ENCODE results near the gene THTPA. TPM values are rescaled to one million over a fixed set of nuclear protein-coding genes. Genes with fewer than 3 reads are reported as not detected.
"Not testable (repeated sequence)": the region's sequence is repeated elsewhere in the genome, so short reads cannot be mapped to it uniquely, and the experiment has no call there.

THTPA gene
- total RNA-seq, 1 experiment from 2014 or later, result 3.3 TPM

- Histone ChIP-seq H3K9me3 (no peaks in the 10 kb centered on the region), H3K4me3 (no peak overlapping the region), H3K36me3 (no peaks in the 10 kb centered on the region), H3K27me3 (no peaks in the 10 kb centered on the region)
- DNase-seq, result no peak
These were observed 27.1 kb downstream of the THTPA start for GRCh38 chr14:23582906-23583760.

GRCh38 chr14:23583761-23584526 lies 27.9 kb downstream of the THTPA start:
- H3K27me3 ChIP-seq, H3K4me3 ChIP-seq, H3K9me3 ChIP-seq, DNase-seq, H3K36me3 ChIP-seq: not testable (repeated sequence)

GRCh38 chr14:23584527-23585203 lies 28.6 kb downstream of the THTPA start:
- H3K36me3 ChIP-seq, H3K4me3 ChIP-seq, H3K27me3 ChIP-seq, H3K9me3 ChIP-seq, DNase-seq: not testable (repeated sequence)

DNA sequence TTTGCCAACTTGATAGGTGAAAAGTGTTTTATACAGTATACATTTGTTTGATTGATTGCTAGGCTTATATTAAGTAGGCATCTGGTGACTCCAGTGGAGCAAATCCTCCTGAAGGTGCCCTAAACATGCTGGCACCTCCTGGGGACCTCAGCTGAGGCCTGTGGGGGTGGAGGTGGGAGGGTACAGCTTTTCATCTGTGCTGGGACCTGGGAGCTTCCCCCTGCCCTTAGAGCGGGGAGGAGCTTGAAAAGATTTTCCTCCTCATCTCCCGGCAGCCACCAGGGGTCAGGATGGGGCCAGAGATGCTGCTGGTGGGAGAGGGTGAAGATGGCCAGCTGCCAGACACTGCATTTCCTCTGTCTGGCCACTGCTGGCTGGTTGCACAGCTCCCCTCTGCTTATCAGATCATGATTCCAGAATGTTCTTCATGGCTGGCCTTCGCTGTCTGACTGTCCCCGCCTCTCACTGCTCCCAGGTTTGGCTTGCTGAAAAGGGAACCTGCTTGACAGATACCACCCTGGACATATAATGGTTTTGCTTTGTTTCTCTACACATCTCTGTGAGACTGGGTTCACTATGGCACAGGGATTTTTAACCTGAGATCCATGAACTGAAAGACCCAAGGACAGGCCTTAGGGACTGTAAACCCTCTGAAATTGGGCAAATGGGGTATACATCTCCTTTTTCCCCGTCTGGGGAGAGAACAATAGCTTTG lies 33.0 kb downstream of the THTPA start:
- DNase-seq, result peak; percentile 76
- no peaks in the 10 kb centered on the region for H3K9me3 ChIP-seq
- H3K36me3 ChIP-seq, result no peaks in the 10 kb centered on the region
- no peaks in the 10 kb centered on the region for H3K27me3 ChIP-seq
- no peak overlapping the region for H3K4me3 ChIP-seq

DNA sequence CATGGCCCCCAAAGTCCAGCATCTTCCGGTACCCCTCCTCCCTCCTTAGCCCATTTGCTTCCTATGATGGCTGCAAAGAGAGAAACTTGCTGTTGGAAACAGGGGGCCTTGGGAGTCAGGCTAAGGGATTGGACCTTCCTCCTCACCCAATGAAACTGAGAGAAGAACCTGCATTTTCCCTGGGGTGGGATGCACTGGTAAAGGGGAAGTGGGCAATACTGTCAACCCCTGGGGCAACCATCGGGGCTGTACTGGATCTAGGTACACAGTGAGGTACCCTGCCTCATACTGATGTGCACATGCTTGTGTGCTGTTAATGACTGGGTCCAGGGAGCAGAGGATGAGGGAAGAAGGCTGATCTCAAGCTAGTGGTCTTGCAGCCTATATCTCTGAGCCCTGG lies 33.5 kb downstream of the THTPA start:
- no peaks in the 10 kb centered on the region for H3K27me3 ChIP-seq
- no peaks in the 10 kb centered on the region for H3K9me3 ChIP-seq
- no peak for DNase-seq
- H3K4me3 ChIP-seq, result no peak overlapping the region
- no peaks in the 10 kb centered on the region for H3K36me3 ChIP-seq

- Histone ChIP-seq H3K9me3 (no peaks in the 10 kb centered on the region), H3K36me3 (no peaks in the 10 kb centered on the region), H3K27me3 (no peaks in the 10 kb centered on the region), H3K4me3 (no peak overlapping the region)
- DNase-seq, result no peak
These were observed 34.1 kb downstream of the THTPA start for GRCh38 chr14:23590198-23590597.

GRCh38 chr14:23594191-23594590 lies 38.1 kb downstream of the THTPA start:
- H3K36me3 ChIP-seq, H3K4me3 ChIP-seq, H3K27me3 ChIP-seq, H3K9me3 ChIP-seq, DNase-seq: not testable (repeated sequence)

GRCh38 chr14:23600322-23600707 lies 44.2 kb downstream of the THTPA start:
- Histone ChIP-seq H3K27me3 (no peaks in the 10 kb centered on the region), H3K4me3 (no peak overlapping the region), H3K9me3 (no peaks in the 10 kb centered on the region), H3K36me3 (no peaks in the 10 kb centered on the region)
- DNase-seq, result no peak

GRCh38 chr14:23600806-23601205 lies 44.7 kb downstream of the THTPA start:
- H3K4me3 ChIP-seq, result no peak overlapping the region
- no peaks in the 10 kb centered on the region for H3K27me3 ChIP-seq
- H3K9me3 ChIP-seq, result no peaks in the 10 kb centered on the region
- no peak for DNase-seq
- no peaks in the 10 kb centered on the region for H3K36me3 ChIP-seq

DNA sequence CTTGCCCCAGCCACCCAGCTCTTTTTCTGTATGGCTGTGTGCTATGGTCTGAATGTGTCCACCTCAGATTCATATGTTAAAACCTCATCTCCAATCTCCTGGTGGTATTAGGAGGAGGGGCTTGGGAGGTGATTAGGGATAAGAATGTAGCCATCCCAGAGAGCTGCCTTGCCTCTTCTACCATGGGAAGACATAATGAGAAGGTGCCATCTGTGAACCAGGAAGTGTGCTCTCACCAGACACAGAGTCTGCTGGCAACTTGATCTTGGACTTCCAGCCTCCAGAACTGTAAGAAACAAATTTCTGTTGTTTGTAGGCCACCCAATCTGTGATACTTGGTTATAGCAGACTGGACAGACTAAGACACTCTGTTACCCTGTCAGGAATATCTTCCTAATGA lies 45.4 kb downstream of the THTPA start:
- no peak for DNase-seq
- Histone ChIP-seq H3K4me3 (no peak overlapping the region), H3K9me3 (no peaks in the 10 kb centered on the region), H3K27me3 (no peaks in the 10 kb centered on the region), H3K36me3 (no peaks in the 10 kb centered on the region)

- DNase-seq, result no peak
These were observed 45.7 kb downstream of the THTPA start for GRCh38 chr14:23601845-23602180.

GRCh38 chr14:23602181-23603095 lies 46.4 kb downstream of the THTPA start:
- DNase-seq, result no peak
- Histone ChIP-seq H3K27me3 (no peaks in the 10 kb centered on the region), H3K36me3 (no peaks in the 10 kb centered on the region), H3K4me3 (no peak overlapping the region), H3K9me3 (no peaks in the 10 kb centered on the region)

More at GRCh38 chr14:23601845-23602180, 45.7 kb downstream of the THTPA start:
- Histone ChIP-seq H3K9me3 (no peaks in the 10 kb centered on the region), H3K27me3 (no peaks in the 10 kb centered on the region), H3K4me3 (no peak overlapping the region), H3K36me3 (no peaks in the 10 kb centered on the region)

DNA sequence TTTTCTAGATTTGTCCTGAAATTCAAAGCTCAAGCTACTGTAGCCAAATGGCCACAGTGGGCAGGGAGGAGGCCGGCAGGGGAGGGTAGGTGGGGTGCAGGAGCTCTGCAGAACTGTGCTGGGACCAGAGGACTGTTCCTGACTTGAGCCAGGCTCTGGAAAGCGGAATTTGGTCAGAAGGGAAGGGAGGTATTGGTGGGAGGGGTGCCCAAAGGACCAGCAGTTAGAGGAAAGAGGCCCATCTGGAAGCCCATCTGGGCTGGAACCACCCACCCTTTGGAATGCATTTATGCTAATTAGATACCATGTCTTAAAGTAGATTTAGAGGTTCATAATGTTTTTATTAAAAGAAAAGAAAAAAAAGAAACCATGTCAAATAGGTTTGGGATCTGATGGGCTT lies 47.0 kb downstream of the THTPA start:
- no peak for DNase-seq
- H3K27me3 ChIP-seq, result no peaks in the 10 kb centered on the region
- H3K9me3 ChIP-seq, result no peaks in the 10 kb centered on the region
- no peaks in the 10 kb centered on the region for H3K36me3 ChIP-seq
- no peak overlapping the region for H3K4me3 ChIP-seq

GRCh38 chr14:23604148-23604547 lies 48.1 kb downstream of the THTPA start:
- no peak overlapping the region for H3K4me3 ChIP-seq
- H3K27me3 ChIP-seq, result no peaks in the 10 kb centered on the region
- DNase-seq, result no peak
- H3K36me3 ChIP-seq, result no peaks in the 10 kb centered on the region
- no peaks in the 10 kb centered on the region for H3K9me3 ChIP-seq

DNA sequence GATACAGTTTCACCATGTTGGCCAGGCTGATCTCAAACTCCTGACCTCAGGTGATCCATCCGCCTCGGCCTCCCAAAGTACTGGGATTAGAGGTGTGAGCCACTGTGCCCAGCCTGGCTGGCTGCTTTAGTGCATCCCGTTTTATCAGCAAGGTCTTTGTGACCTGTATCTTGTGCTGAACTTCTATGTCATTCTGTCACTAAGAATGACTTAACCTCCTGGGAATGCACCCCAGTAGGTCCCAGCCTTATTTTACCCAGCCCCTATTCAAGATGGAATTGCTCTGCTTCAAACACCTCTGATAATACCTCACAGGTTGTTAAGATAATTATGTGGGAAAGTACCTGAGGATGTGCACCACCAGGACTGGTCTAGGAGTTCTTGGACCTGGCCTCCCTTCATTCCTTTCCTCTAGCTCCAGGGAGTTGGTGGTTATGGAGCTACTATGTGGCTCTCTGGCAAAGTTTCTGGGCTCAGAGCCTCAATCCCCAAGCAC lies 48.7 kb downstream of the THTPA start:
- no peak overlapping the region for H3K4me3 ChIP-seq
- no peak for DNase-seq
- no peaks in the 10 kb centered on the region for H3K27me3 ChIP-seq
- 0 out of 2 replicates have a peak, but pooled peaks cover 2% of the 10 kb centered on the region for H3K9me3 ChIP-seq
- H3K36me3 ChIP-seq, result no peaks in the 10 kb centered on the region

Measured in MG63 (cell line).